GM10266 (cell line): ENCODE measurements around the gene DBF4B.
"Not testable (repeated sequence)": the region's sequence is repeated elsewhere in the genome, so short reads cannot be mapped to it uniquely, and the experiment has no call there.

Source experiments
- DNase-seq: peaks from one replicate; pipeline ENCODE4 v3.0.0; 2012; ENCODE audit errors: extremely low spot score
- TF ChIP-seq, protein P1 (sequence below): IDR thresholded peaks from 2 replicates; pipeline ENCODE4 v1.5.1; 2012; ENCODE audit warnings: mild to moderate bottlenecking, low read depth; ENCODE audit not compliant: control insufficient read depth, insufficient read depth; ENCODE audit errors: missing control alignments

DBF4B gene

DNA sequence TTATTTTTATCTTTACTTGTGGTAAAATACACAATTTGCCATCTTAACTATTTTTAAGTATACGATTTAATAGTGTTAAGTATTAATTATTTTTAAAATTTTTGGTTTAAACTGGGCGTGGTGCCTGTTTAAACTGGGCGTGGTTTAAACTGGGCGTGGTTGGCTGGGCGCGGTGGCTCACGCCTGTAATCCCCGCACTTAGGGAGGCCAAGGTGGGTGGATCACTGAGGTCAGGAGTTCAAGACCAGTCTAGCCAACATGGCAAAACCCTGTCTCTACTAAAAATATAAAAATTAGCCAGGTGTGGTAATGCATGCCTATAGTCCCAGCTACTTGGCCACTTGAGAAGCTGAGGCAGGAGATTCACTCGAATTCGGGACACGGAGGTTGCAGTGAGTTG is 14.9 kb upstream of the DBF4B start:
- DNase-seq: no peak
- TF ChIP-seq, protein P1, sequence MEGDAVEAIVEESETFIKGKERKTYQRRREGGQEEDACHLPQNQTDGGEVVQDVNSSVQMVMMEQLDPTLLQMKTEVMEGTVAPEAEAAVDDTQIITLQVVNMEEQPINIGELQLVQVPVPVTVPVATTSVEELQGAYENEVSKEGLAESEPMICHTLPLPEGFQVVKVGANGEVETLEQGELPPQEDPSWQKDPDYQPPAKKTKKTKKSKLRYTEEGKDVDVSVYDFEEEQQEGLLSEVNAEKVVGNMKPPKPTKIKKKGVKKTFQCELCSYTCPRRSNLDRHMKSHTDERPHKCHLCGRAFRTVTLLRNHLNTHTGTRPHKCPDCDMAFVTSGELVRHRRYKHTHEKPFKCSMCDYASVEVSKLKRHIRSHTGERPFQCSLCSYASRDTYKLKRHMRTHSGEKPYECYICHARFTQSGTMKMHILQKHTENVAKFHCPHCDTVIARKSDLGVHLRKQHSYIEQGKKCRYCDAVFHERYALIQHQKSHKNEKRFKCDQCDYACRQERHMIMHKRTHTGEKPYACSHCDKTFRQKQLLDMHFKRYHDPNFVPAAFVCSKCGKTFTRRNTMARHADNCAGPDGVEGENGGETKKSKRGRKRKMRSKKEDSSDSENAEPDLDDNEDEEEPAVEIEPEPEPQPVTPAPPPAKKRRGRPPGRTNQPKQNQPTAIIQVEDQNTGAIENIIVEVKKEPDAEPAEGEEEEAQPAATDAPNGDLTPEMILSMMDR: no peak

DNA sequence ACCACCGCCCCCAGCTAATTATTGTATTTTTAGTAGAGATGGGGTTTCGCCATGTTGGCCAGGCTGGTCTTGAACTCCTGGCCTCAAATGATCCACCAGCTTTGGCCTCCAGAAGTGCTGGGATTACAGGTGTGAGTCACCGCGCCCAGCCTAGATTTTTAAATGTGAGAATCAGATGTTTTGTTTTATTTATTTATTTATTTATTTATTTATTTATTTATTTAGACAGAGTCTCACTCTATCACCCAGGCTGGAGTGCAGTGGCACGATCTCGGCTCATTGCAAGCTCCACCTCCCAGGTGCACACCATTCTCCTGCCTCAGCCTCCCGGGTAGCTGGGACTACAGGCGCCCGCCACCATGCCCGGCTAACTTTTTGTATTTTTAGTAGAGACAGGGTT is 8.2 kb upstream of the DBF4B start:
- DNase-seq: not testable (repeated sequence)

GRCh38 chr17:44707755-44708400 is 587 bp upstream of the DBF4B start:
- TF ChIP-seq, protein P1: no peak

GRCh38 chr17:44719444-44719843 is 11.0 kb downstream of the DBF4B start:
- TF ChIP-seq, protein P1: no peak
- no peak for DNase-seq

More at GRCh38 chr17:44707755-44708400, 587 bp upstream of the DBF4B start:
- no peak for DNase-seq

DNA sequence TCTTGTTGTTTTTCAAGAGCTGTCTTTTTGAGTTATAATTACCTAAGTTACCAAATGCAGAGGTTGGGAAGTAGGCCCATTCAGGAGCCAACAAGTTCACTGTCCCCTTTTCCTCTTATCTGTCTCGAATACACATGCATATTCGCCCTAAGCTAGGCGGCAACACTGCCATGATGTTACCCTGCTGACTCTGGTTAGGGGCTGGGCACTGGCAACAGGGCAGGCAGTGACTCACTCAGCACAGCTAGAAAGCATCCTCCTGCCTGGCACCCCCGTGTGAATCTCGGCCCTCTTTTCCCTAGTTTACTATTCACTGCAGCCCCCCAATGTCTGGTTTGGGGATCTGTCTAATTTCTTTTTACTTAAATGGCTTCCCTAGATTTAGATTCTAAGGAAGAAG is 13.8 kb downstream of the DBF4B start:
- TF ChIP-seq, protein P1: no peak
- no peak for DNase-seq

- not testable (repeated sequence) for DNase-seq
Measured at GRCh38 chr17:44726121-44726520, 17.7 kb downstream of the DBF4B start.

DNA sequence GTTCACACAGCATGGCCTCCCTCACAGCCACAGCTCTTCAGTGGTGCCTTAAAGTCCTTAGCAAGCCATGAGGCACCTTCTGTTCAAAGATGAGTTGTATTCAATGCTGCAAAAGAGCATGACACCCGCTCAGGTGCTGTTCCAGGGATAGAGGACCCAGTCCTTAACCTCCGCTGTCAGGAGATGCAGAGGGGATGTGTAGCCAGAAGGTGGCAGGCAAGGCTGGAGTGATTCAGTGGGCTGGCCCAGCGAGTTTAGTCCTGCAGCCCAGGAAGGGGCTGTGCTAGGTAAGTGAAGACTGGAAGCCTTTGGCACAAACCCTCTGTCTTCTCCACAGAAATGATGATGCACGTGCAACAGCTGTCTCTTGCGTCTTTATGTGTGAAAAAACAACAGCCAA is 25.3 kb downstream of the DBF4B start:
- TF ChIP-seq, protein P1: peak; percentile 27
- no peak for DNase-seq

- no peak for DNase-seq
- TF ChIP-seq, protein P1: no peak
Measured at GRCh38 chr17:44734272-44734671, 25.8 kb downstream of the DBF4B start.
